Glutamatergic neuron (in vitro differentiated cells): ENCODE data around the gene PDE7B. TPM values are rescaled to one million over a fixed set of nuclear protein-coding genes. Genes with fewer than 3 reads are reported as not detected.

Experiments used
- DNase-seq: peaks from one replicate; pipeline ENCODE4 v3.0.0; 2022
- H3K27ac Mint-ChIP-seq: one replicate; pipeline ENCODE4 v1.8.0; 2020; ENCODE audit warnings: mild to moderate bottlenecking, mixed read lengths, inconsistent platforms; ENCODE audit not compliant: unreplicated experiment
- H3K27me3 Mint-ChIP-seq: one replicate; pipeline ENCODE4 v1.8.0; 2020; ENCODE audit warnings: mild to moderate bottlenecking, moderate library complexity, mixed read lengths, inconsistent platforms; ENCODE audit not compliant: unreplicated experiment
- H3K36me3 Mint-ChIP-seq: one replicate; pipeline ENCODE4 v1.8.0; 2020; ENCODE audit warnings: mild to moderate bottlenecking, mixed read lengths, inconsistent platforms; ENCODE audit not compliant: unreplicated experiment
- H3K4me1 Mint-ChIP-seq: one replicate; pipeline ENCODE4 v1.8.0; 2020; ENCODE audit warnings: mild to moderate bottlenecking, low read depth, mixed read lengths, inconsistent platforms; ENCODE audit not compliant: unreplicated experiment
- H3K4me3 Mint-ChIP-seq: one replicate; pipeline ENCODE4 v1.8.0; 2020; ENCODE audit warnings: mild to moderate bottlenecking, mixed read lengths, inconsistent platforms; ENCODE audit not compliant: unreplicated experiment
- H3K9me3 Mint-ChIP-seq: one replicate; pipeline ENCODE4 v1.8.0; 2020; ENCODE audit warnings: mild to moderate bottlenecking, moderate library complexity, mixed read lengths, inconsistent platforms; ENCODE audit not compliant: unreplicated experiment
- total RNA-seq: library from RNA; stranded (reverse); fragmentation: NEBNext Ultra II Directional; extraction: Animal tissue kit (Norgen Biotek cat#: 25700); gene quantifications from one replicate; pipeline ENCODE4 v1.2.1, GENCODE V29; 2021; ENCODE audit not compliant: unreplicated experiment
- TF ChIP-seq, protein P1 (sequence below): fragments of 200-600 bp; sonication (generic); IDR thresholded peaks from one replicate; pipeline ENCODE4 v1.5.0; 2021; ENCODE audit not compliant: partially characterized antibody, unreplicated experiment

Gene PDE7B
- total RNA-seq, 1 donor from 2014 or later = not detected

DNA sequence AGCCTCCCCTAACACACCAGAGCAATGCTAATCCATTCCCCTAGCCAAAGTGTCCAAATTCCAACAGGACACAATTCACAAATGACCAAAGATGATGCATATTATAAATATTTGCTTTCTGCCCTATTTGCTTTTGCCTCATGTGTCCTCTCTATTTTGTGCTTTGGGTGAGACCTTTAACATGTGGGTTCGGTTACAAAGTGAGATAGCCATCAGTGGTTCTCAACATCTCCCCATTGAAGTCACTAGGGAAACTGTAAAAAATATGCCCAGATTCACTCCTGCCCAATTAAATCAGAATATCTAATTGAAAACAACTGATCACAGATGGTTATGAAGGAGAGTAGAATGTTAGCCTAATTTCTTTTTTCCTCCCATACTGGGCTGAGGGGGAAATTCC is 239.4 kb downstream of the PDE7B start:
- Mint-ChIP-seq H3K4me1 (no peaks in the 10 kb centered on the region), H3K27ac (no peak overlapping the region), H3K36me3 (no peaks in the 10 kb centered on the region), H3K4me3 (no peak overlapping the region), H3K9me3 (no peaks in the 10 kb centered on the region), H3K27me3 (no peaks in the 10 kb centered on the region)
- TF ChIP-seq, protein P1, sequence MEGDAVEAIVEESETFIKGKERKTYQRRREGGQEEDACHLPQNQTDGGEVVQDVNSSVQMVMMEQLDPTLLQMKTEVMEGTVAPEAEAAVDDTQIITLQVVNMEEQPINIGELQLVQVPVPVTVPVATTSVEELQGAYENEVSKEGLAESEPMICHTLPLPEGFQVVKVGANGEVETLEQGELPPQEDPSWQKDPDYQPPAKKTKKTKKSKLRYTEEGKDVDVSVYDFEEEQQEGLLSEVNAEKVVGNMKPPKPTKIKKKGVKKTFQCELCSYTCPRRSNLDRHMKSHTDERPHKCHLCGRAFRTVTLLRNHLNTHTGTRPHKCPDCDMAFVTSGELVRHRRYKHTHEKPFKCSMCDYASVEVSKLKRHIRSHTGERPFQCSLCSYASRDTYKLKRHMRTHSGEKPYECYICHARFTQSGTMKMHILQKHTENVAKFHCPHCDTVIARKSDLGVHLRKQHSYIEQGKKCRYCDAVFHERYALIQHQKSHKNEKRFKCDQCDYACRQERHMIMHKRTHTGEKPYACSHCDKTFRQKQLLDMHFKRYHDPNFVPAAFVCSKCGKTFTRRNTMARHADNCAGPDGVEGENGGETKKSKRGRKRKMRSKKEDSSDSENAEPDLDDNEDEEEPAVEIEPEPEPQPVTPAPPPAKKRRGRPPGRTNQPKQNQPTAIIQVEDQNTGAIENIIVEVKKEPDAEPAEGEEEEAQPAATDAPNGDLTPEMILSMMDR = no peak
- no peak for DNase-seq

DNA sequence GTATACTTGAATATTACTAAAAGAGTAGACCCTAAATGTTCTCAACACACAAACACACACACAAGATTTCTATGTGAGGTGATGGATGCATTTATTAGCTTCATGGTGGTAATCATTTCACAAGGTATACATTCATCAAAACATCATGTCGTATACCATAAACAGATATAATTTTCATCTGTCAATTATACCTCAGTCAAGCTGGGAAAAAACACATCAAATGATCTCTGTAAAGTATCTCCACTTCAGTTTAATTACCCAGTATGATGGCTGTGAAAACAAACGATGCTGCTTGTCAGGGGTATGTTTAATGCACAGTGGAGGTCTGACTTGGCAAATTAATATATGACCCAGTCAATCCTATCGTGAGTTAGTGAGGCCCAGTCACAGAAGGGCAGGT is 241.4 kb downstream of the PDE7B start:
- H3K27me3 Mint-ChIP-seq = no peaks in the 10 kb centered on the region
- TF ChIP-seq, protein P1 = no peak
- DNase-seq = no peak
- no peak overlapping the region for H3K4me3 Mint-ChIP-seq
- no peak overlapping the region for H3K27ac Mint-ChIP-seq
- H3K36me3 Mint-ChIP-seq = no peaks in the 10 kb centered on the region
- no peaks in the 10 kb centered on the region for H3K9me3 Mint-ChIP-seq
- H3K4me1 Mint-ChIP-seq = no peaks in the 10 kb centered on the region

DNA sequence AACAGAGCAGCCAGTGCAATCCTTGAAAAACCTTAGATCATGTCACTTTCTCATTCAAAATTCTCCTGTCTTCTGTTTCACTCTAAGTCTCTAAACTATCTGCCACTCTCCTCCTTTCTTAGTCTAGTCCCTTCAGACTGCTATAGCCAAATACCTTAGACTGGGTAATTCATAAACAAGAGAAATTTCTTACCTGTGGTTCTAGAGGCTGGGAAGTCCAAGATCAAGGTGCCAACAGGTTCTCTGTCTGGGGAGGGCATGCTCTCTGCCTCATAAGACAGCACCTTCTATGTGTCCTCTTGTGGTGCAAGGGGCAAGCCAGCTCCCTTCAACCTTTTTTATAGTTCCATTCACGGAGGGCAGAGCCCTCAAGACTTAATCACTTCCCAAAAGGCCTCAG is 242.3 kb downstream of the PDE7B start:
- H3K36me3 Mint-ChIP-seq = no peaks in the 10 kb centered on the region
- H3K27me3 Mint-ChIP-seq = no peaks in the 10 kb centered on the region
- no peak overlapping the region for H3K27ac Mint-ChIP-seq
- H3K4me3 Mint-ChIP-seq = no peak overlapping the region
- no peaks in the 10 kb centered on the region for H3K9me3 Mint-ChIP-seq
- DNase-seq = no peak
- H3K4me1 Mint-ChIP-seq = no peaks in the 10 kb centered on the region
- TF ChIP-seq, protein P1 = no peak

DNA sequence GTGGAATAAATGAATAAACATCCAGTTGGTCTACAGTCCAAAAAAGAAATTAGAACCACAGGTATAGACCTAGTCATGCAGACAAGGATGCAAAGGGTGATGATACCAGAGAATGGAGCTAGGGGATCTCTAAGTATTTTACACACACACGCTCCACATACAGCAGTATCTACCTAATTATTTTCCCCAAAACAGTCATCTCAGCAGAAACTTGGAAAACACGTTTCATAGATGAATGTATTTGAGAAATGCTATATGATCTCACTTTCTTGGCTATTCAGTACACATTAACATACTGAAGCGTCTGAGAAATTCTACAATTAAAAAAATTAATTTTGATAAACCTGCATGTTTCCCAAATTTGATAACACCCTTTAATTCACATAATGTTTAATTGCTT is 243.3 kb downstream of the PDE7B start:
- no peaks in the 10 kb centered on the region for H3K4me1 Mint-ChIP-seq
- H3K27ac Mint-ChIP-seq = no peak overlapping the region
- H3K9me3 Mint-ChIP-seq = no peaks in the 10 kb centered on the region
- no peaks in the 10 kb centered on the region for H3K27me3 Mint-ChIP-seq
- TF ChIP-seq, protein P1 = no peak
- no peak overlapping the region for H3K4me3 Mint-ChIP-seq
- H3K36me3 Mint-ChIP-seq = no peaks in the 10 kb centered on the region
- no peak for DNase-seq

DNA sequence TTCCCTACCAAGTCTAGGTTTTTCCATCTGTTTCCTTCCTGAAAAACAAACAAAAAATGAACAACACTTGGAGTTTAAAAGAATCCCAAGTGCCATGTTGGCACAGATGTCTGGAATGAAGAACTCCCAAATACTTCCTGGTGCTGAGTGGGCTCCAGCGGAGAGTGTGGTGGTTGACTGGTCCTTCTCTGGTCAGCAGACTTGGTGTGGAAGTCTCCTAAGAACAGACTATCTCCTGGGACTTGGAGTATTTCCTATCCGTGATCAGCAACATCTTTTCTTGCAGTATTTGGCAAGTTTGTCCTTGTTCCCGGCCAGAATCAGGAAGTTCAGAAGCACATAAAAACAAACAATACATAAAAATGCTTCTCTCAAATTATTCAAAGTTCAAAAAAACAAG is 244.5 kb downstream of the PDE7B start:
- no peaks in the 10 kb centered on the region for H3K9me3 Mint-ChIP-seq

More for the DNA sequence above, 244.5 kb downstream of the PDE7B start:
- no peak overlapping the region for H3K4me3 Mint-ChIP-seq
- H3K4me1 Mint-ChIP-seq = no peaks in the 10 kb centered on the region
- H3K27me3 Mint-ChIP-seq = no peaks in the 10 kb centered on the region
- DNase-seq = no peak
- no peak overlapping the region for H3K27ac Mint-ChIP-seq
- H3K36me3 Mint-ChIP-seq = no peaks in the 10 kb centered on the region
- TF ChIP-seq, protein P1 = no peak
